Choroid plexus epithelial cell (primary cell): ENCODE results near the gene BRMS1.
A peak's percentile ranks its signal among the peaks of the same experiment; 100 is the strongest.

Source experiments
- DNase-seq: peaks from one replicate; pipeline ENCODE4 v3.0.0-alpha.2; 2010; ENCODE audit warnings: low read depth
- H3K4me3 ChIP-seq: 2 replicates; pipeline ENCODE4 v1.5.1; 2011; ENCODE audit warnings: low read depth, mild to moderate bottlenecking, control low read depth, low read length, moderate library complexity
- CTCF ChIP-seq: conservative IDR thresholded peaks from 2 replicates; pipeline ENCODE4 v1.5.1; 2011; ENCODE audit warnings: low read depth, mild to moderate bottlenecking, control low read depth, inconsistent platforms, low read length, moderate library complexity

Gene BRMS1

GRCh38 chr11:66338276-66339161, 6.4 kb downstream of the BRMS1 start:
- H3K4me3 ChIP-seq: no peak overlapping the region
- TF ChIP-seq CTCF: no peak
- DNase-seq: no peak

GRCh38 chr11:66337103-66337899, 7.6 kb downstream of the BRMS1 start:
- TF ChIP-seq CTCF: peak; percentile 16
- peak; percentile 69 for DNase-seq
- H3K4me3 ChIP-seq: peak overlapping the region; percentile 18

- TF ChIP-seq CTCF: peak; percentile 38
- DNase-seq: peak; percentile 100
- peak within 1 kb of the TSS; percentile 65 for H3K4me3 ChIP-seq
These were observed 8.4 kb downstream of the BRMS1 start, which contains the start of gene RIN1 for GRCh38 chr11:66336234-66337102. Gene RIN1, minus strand, starts transcription at chr11:66336434. Its CDS starts 32 bp downstream, at chr11:66336402.

- DNase-seq: peak; percentile 84
- TF ChIP-seq CTCF: no peak
- peak overlapping the region; percentile 65 for H3K4me3 ChIP-seq
These were observed 9.2 kb downstream of the BRMS1 start for GRCh38 chr11:66335531-66336233.

GRCh38 chr11:66334605-66335442, 10.1 kb downstream of the BRMS1 start:
- peak; percentile 52 for DNase-seq
- no peak for TF ChIP-seq CTCF
- H3K4me3 ChIP-seq: peak overlapping the region; percentile 65
